Vagina (tissue), 2 donors: ENCODE data around the gene TMEM214. TPM values are rescaled to one million over a fixed set of nuclear protein-coding genes. Genes with fewer than 3 reads are reported as not detected.

Experiments
- DNase-seq, 2 donors: peaks; one replicate each; pipeline ENCODE4 v3.0.0-alpha.2; 2017; ENCODE audit errors: extremely low spot score in 2 of 2
- H3K27ac ChIP-seq: fragments of 200-600 bp; sonication (generic); one replicate; pipeline ENCODE4 v1.5.1; 2019
- H3K27me3 ChIP-seq: fragments of 200-600 bp; sonication (generic); one replicate; pipeline ENCODE4 v1.5.1; 2019
- H3K36me3 ChIP-seq, 2 donors: fragments of 200-600 bp; sonication (generic); one replicate each; pipeline ENCODE4 v1.5.1; 2017 to 2019
- H3K4me1 ChIP-seq: fragments of 200-600 bp; sonication (generic); one replicate; pipeline ENCODE4 v1.5.1; 2019
- H3K4me3 ChIP-seq, 2 donors: fragments of 200-600 bp; sonication (generic); 1 replicate in 1 of 2; 2 replicates in 1 of 2; pipeline ENCODE4 v1.5.1; 2016 to 2019
- H3K9me3 ChIP-seq: fragments of 200-600 bp; sonication (generic); one replicate; pipeline ENCODE4 v1.5.1; 2019
- CTCF ChIP-seq, 3 experiments: fragments of 450-650 bp in 2 of 3; fragments of 200-600 bp in 1 of 3; sonication (generic) in 1 of 3; IDR thresholded peaks; one replicate each; pipeline ENCODE4 v1.5.1; 2017 to 2019; ENCODE audit warnings: antibody characterized with exemption in 3 of 3, mild to moderate bottlenecking in 2 of 3, moderate library complexity in 2 of 3
- POLR2A ChIP-seq, 2 donors: fragments of 450-650 bp; IDR thresholded peaks; one replicate each; pipeline ENCODE4 v1.6.1; 2017; ENCODE audit warnings: antibody characterized with exemption in 2 of 2, mild to moderate bottlenecking in 2 of 2, moderate library complexity in 2 of 2
- POLR2AphosphoS5 ChIP-seq, 2 donors: sonication (generic); formaldehyde crosslinking; IDR thresholded peaks; one replicate each; pipeline ENCODE4 v1.9.0; 2017; ENCODE audit warnings: antibody characterized with exemption in 2 of 2, mild to moderate bottlenecking in 2 of 2, low read depth in 1 of 2; ENCODE audit not compliant: insufficient read depth in 1 of 2
- intact Hi-C: fragments of 100-400 bp; cut with DNase I; formaldehyde crosslinking; loops from one replicate; pipeline ENCODE4 v1.15.1; 2023
- total RNA-seq: library from RNA; depleted of rRNA; stranded (reverse); fragments of >200 nt; gene quantifications from one replicate; pipeline ENCODE4 v1.2.3, GENCODE V29; 2016

The TMEM214 gene
- total RNA-seq, 1 donor from 2014 or later = 53.3 TPM

- no peaks in the 10 kb centered on the region for H3K9me3 ChIP-seq
- intact Hi-C loops = loop anchor here (10.0 kb wide), 1 partner anchor 45 kb away; the partner anchor contains the start of gene KHK
- no peak for DNase-seq
- H3K27me3 ChIP-seq = no peaks in the 10 kb centered on the region
- peaks cover 0 to 66% of the 10 kb centered on the region in 2 donors for H3K36me3 ChIP-seq
- H3K27ac ChIP-seq = no peak overlapping the region
- H3K4me3 ChIP-seq = no peak overlapping the region
- TF ChIP-seq CTCF (IDR thresholded peaks at IDR 0.05) = no peak
- TF ChIP-seq POLR2AphosphoS5 (IDR thresholded peaks at IDR 0.05; ENCODE audit: insufficient read depth in 1 of 2, low read depth in 1 of 2) = no peak
- TF ChIP-seq POLR2A (IDR thresholded peaks at IDR 0.05) = no peak
- peaks cover 7% of the 10 kb centered on the region for H3K4me1 ChIP-seq
These were observed 6.7 kb downstream of the TMEM214 start for GRCh38 chr2:27039426-27039825.

GRCh38 chr2:27039871-27040270 is 7.1 kb downstream of the TMEM214 start:
- Histone ChIP-seq H3K4me1 (peaks cover 3% of the 10 kb centered on the region), H3K9me3 (no peaks in the 10 kb centered on the region), H3K4me3 (no peak overlapping the region), H3K36me3 (peaks cover 0 to 66% of the 10 kb centered on the region in 2 donors), H3K27ac (no peak overlapping the region), H3K27me3 (no peaks in the 10 kb centered on the region)
- intact Hi-C loops = loop anchor here (10.0 kb wide), 1 partner anchor 45 kb away; the partner anchor contains the start of gene KHK
- no peak for DNase-seq
- TF ChIP-seq CTCF (IDR thresholded peaks at IDR 0.05) (no peak), POLR2AphosphoS5 (IDR thresholded peaks at IDR 0.05; ENCODE audit: insufficient read depth in 1 of 2, low read depth in 1 of 2) (no peak), POLR2A (IDR thresholded peaks at IDR 0.05) (no peak)

- TF ChIP-seq POLR2A (IDR thresholded peaks at IDR 0.05) (no peak), CTCF (IDR thresholded peaks at IDR 0.05) (no peak), POLR2AphosphoS5 (IDR thresholded peaks at IDR 0.05; ENCODE audit: insufficient read depth in 1 of 2, low read depth in 1 of 2) (no peak)
- no peak overlapping the region for H3K4me3 ChIP-seq
- no peaks in the 10 kb centered on the region for H3K4me1 ChIP-seq
- DNase-seq = no peak
- H3K27ac ChIP-seq = no peak overlapping the region
- intact Hi-C loops = no loop called here
- H3K9me3 ChIP-seq = no peaks in the 10 kb centered on the region
- H3K27me3 ChIP-seq = no peaks in the 10 kb centered on the region
- peaks cover 0 to 62% of the 10 kb centered on the region in 2 donors for H3K36me3 ChIP-seq
These were observed 7.5 kb downstream of the TMEM214 start for GRCh38 chr2:27040282-27040681.

GRCh38 chr2:27041752-27042151 is 9.0 kb downstream of the TMEM214 start:
- peaks cover 0 to 47% of the 10 kb centered on the region in 2 donors for H3K36me3 ChIP-seq
- H3K4me1 ChIP-seq = no peaks in the 10 kb centered on the region
- no peak overlapping the region for H3K4me3 ChIP-seq
- no peak for DNase-seq
- H3K27ac ChIP-seq = no peak overlapping the region
- intact Hi-C loops = no loop called here
- no peaks in the 10 kb centered on the region for H3K9me3 ChIP-seq
- no peaks in the 10 kb centered on the region for H3K27me3 ChIP-seq
- TF ChIP-seq CTCF (IDR thresholded peaks at IDR 0.05) = no peak
- TF ChIP-seq POLR2AphosphoS5 (IDR thresholded peaks at IDR 0.05; ENCODE audit: insufficient read depth in 1 of 2, low read depth in 1 of 2) = no peak
- TF ChIP-seq POLR2A (IDR thresholded peaks at IDR 0.05) = no peak

- peaks cover 0 to 43% of the 10 kb centered on the region in 2 donors for H3K36me3 ChIP-seq
- no peak overlapping the region for H3K27ac ChIP-seq
- no peaks in the 10 kb centered on the region for H3K27me3 ChIP-seq
- H3K4me1 ChIP-seq = no peaks in the 10 kb centered on the region
- TF ChIP-seq POLR2A (IDR thresholded peaks at IDR 0.05) = no peak
- TF ChIP-seq CTCF (IDR thresholded peaks at IDR 0.05) = no peak
- no peak for TF ChIP-seq POLR2AphosphoS5 (IDR thresholded peaks at IDR 0.05; ENCODE audit: insufficient read depth in 1 of 2, low read depth in 1 of 2)
- H3K9me3 ChIP-seq = no peaks in the 10 kb centered on the region
- H3K4me3 ChIP-seq = no peak overlapping the region
- DNase-seq = no peak
- intact Hi-C loops = no loop called here
These were observed 9.4 kb downstream of the TMEM214 start for GRCh38 chr2:27042159-27042661.
